ENCODE measurements around the gene NPC1. TPM values are rescaled to one million over a fixed set of nuclear protein-coding genes. Genes with fewer than 3 reads are reported as not detected.

NPC1 gene
- total RNA-seq, 1 experiment from 2014 or later = 39.6 TPM

GRCh38 chr18:23536204-23536603 is 50.1 kb downstream of the NPC1 start:
- intact Hi-C loops (cut with micrococcal nuclease; ENCODE audit: unreplicated experiment) = no loop called here
- no TSS peak for BruUV-seq (replicated peaks)
- no peak overlapping the region for H3K4me2 ChIP-seq

GRCh38 chr18:23534276-23534675 is 52.0 kb downstream of the NPC1 start:
- no peaks in the 10 kb centered on the region for H3K27me3 ChIP-seq (ENCODE audit: insufficient read depth, low read depth)
- peaks cover 10% of the 10 kb centered on the region for H3K36me3 ChIP-seq (ENCODE audit: low read depth)
- H3K9me3 ChIP-seq (ENCODE audit: insufficient read depth, low read depth) = no peaks in the 10 kb centered on the region
- no peaks in the 10 kb centered on the region for H3K9me2 ChIP-seq (ENCODE audit: insufficient read depth)
- no peak for DNase-seq
- no peak overlapping the region for H3K27ac ChIP-seq
- POLR2A ChIA-PET (ENCODE audit: unreplicated experiment) = no interaction called here
- H3K4me2 ChIP-seq = no peak overlapping the region
- peaks cover 13% of the 10 kb centered on the region for H3F3A ChIP-seq (ENCODE audit: insufficient read depth, low read depth)
- TF ChIP-seq EZH2 (IDR thresholded peaks at IDR 0.05; ENCODE audit: low read depth) = no peak
- TF ChIP-seq CTCF (conservative IDR thresholded peaks at IDR 0.05) = no peak
- intact Hi-C loops (cut with micrococcal nuclease; ENCODE audit: unreplicated experiment) = no loop called here
- BruUV-seq (replicated peaks) = no TSS peak
- no peaks in the 10 kb centered on the region for H3K79me2 ChIP-seq (ENCODE audit: low read depth)
- H4K20me1 ChIP-seq (ENCODE audit: insufficient read depth) = no peaks in the 10 kb centered on the region
- H3K4me3 ChIP-seq = no peak overlapping the region
- CTCF ChIA-PET = no interaction called here
- H2AFZ ChIP-seq = no peak overlapping the region
- H3K4me1 ChIP-seq (replicated peaks; ENCODE audit: insufficient read depth) = peaks cover 15% of the 10 kb centered on the region

More at GRCh38 chr18:23536204-23536603, 50.1 kb downstream of the NPC1 start:
- no peak overlapping the region for H3K4me3 ChIP-seq
- TF ChIP-seq EZH2 (IDR thresholded peaks at IDR 0.05; ENCODE audit: low read depth) = no peak
- TF ChIP-seq CTCF (conservative IDR thresholded peaks at IDR 0.05) = no peak
- H3K9me2 ChIP-seq (ENCODE audit: insufficient read depth) = no peaks in the 10 kb centered on the region
- CTCF ChIA-PET = no interaction called here
- H3K79me2 ChIP-seq (ENCODE audit: low read depth) = no peaks in the 10 kb centered on the region
- POLR2A ChIA-PET (ENCODE audit: unreplicated experiment) = no interaction called here
- H3K4me1 ChIP-seq (replicated peaks; ENCODE audit: insufficient read depth) = no peaks in the 10 kb centered on the region
- no peaks in the 10 kb centered on the region for H3K9me3 ChIP-seq (ENCODE audit: insufficient read depth, low read depth)
- no peaks in the 10 kb centered on the region for H3K36me3 ChIP-seq (ENCODE audit: low read depth)
- no peaks in the 10 kb centered on the region; the same call in 1 of the 2 replicates for H3F3A ChIP-seq (ENCODE audit: insufficient read depth, low read depth)
- no peaks in the 10 kb centered on the region for H4K20me1 ChIP-seq (ENCODE audit: insufficient read depth)
- no peaks in the 10 kb centered on the region for H3K27me3 ChIP-seq (ENCODE audit: insufficient read depth, low read depth)
- DNase-seq = no peak
- H2AFZ ChIP-seq = no peak overlapping the region
- H3K27ac ChIP-seq = no peak overlapping the region

- no peak overlapping the region for H3K4me2 ChIP-seq
- intact Hi-C loops (cut with micrococcal nuclease; ENCODE audit: unreplicated experiment) = no loop called here
- CTCF ChIA-PET = no interaction called here
Measured at GRCh38 chr18:23532848-23533247, 53.5 kb downstream of the NPC1 start.

More at GRCh38 chr18:23532848-23533247, 53.5 kb downstream of the NPC1 start:
- Histone ChIP-seq H3K4me1 (replicated peaks; ENCODE audit: insufficient read depth) (peaks cover 22% of the 10 kb centered on the region), H3K4me3 (no peak overlapping the region), H3K27me3 (ENCODE audit: insufficient read depth, low read depth) (no peaks in the 10 kb centered on the region), H3K79me2 (ENCODE audit: low read depth) (no peaks in the 10 kb centered on the region), H3K36me3 (ENCODE audit: low read depth) (peaks cover 14% of the 10 kb centered on the region), H3K27ac (no peak overlapping the region), H3K9me3 (ENCODE audit: insufficient read depth, low read depth) (no peaks in the 10 kb centered on the region), H4K20me1 (ENCODE audit: insufficient read depth) (no peaks in the 10 kb centered on the region), H3K9me2 (ENCODE audit: insufficient read depth) (no peaks in the 10 kb centered on the region), H3F3A (ENCODE audit: insufficient read depth, low read depth) (peaks cover 22% of the 10 kb centered on the region), H2AFZ (no peak overlapping the region)
- no peak for TF ChIP-seq CTCF (conservative IDR thresholded peaks at IDR 0.05)
- TF ChIP-seq EZH2 (IDR thresholded peaks at IDR 0.05; ENCODE audit: low read depth) = no peak
- no peak for DNase-seq
- no TSS peak for BruUV-seq (replicated peaks)
- POLR2A ChIA-PET (ENCODE audit: unreplicated experiment) = interaction anchor here (0.6 kb wide), 1 partner anchor 628 kb away, joined by 3 read pairs; no protein-coding TSS in a partner anchor

All from PC-9 (cell line).